DOHH2 (cell line): ENCODE results near the gene ATG2B.

Source experiments
- EZH2phosphoT487 ChIP-seq: fragments of 200-600 bp; sonication (generic); IDR thresholded peaks from 2 replicates; pipeline ENCODE4 v1.6.1; 2017; ENCODE audit warnings: borderline replicate concordance, mild to moderate bottlenecking, antibody characterized with exemption, low read length, moderate library complexity, mixed read lengths
- TF ChIP-seq, protein P1 (sequence below): fragments of 200-600 bp; sonication (generic); IDR thresholded peaks from one replicate; pipeline ENCODE4 v1.5.1; 2014; ENCODE audit warnings: antibody characterized with exemption, mild to moderate bottlenecking, low read depth, low read length; ENCODE audit not compliant: poor library complexity, severe bottlenecking

GRCh38 chr14:96261053-96261452 lies 102.1 kb downstream of the ATG2B start:
- TF ChIP-seq, protein P1, sequence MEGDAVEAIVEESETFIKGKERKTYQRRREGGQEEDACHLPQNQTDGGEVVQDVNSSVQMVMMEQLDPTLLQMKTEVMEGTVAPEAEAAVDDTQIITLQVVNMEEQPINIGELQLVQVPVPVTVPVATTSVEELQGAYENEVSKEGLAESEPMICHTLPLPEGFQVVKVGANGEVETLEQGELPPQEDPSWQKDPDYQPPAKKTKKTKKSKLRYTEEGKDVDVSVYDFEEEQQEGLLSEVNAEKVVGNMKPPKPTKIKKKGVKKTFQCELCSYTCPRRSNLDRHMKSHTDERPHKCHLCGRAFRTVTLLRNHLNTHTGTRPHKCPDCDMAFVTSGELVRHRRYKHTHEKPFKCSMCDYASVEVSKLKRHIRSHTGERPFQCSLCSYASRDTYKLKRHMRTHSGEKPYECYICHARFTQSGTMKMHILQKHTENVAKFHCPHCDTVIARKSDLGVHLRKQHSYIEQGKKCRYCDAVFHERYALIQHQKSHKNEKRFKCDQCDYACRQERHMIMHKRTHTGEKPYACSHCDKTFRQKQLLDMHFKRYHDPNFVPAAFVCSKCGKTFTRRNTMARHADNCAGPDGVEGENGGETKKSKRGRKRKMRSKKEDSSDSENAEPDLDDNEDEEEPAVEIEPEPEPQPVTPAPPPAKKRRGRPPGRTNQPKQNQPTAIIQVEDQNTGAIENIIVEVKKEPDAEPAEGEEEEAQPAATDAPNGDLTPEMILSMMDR: no peak
- no peak for TF ChIP-seq EZH2phosphoT487
